Lower leg skin (tissue), 4 donors: ENCODE data around the gene TTLL5. TPM values are rescaled to one million over a fixed set of nuclear protein-coding genes. Genes with fewer than 3 reads are reported as not detected.

Experiments
- DNase-seq, 2 donors: peaks; one replicate each; pipeline ENCODE4 v3.0.0-alpha.2; 2019; ENCODE audit warnings: low spot score in 2 of 2
- H3K4me3 ChIP-seq: fragments of 200-600 bp; sonication (generic); 2 replicates; pipeline ENCODE4 v1.5.1; 2017; ENCODE audit warnings: mild to moderate bottlenecking, low read depth; ENCODE audit not compliant: poor library complexity, severe bottlenecking
- POLR2A ChIP-seq, 2 donors: fragments of 450-650 bp; IDR thresholded peaks; one replicate each; pipeline ENCODE4 v1.6.1; 2016 to 2017; ENCODE audit warnings: antibody characterized with exemption in 2 of 2, mild to moderate bottlenecking in 1 of 2, moderate library complexity in 1 of 2
- WGBS, 2 donors: methylation state at CpG; one replicate each; pipeline ENCODE4 v1.1.5; 2018; 5-methylcytosine and 5-hydroxymethylcytosine counted together
- intact Hi-C: fragments of 100-400 bp; cut with DNase I; formaldehyde crosslinking; loops from one replicate; pipeline ENCODE4 v1.15.0; 2023; ENCODE audit warnings: low total_unique reads
- total RNA-seq, 4 donors: library from RNA; depleted of rRNA; stranded (reverse); fragments of >200 nt; gene quantifications; one replicate each; pipeline ENCODE4 v1.1.0, GENCODE V29; 2016
- TF ChIP-seq, protein P1 (sequence below), 3 donors: fragments of 450-650 bp; IDR thresholded peaks; one replicate each; pipeline ENCODE4 v1.5.1; 2016; ENCODE audit warnings: antibody characterized with exemption in 3 of 3, mild to moderate bottlenecking in 3 of 3, moderate library complexity in 2 of 3

The TTLL5 gene
- total RNA-seq, 4 donors from 2014 or later, result 16.5 to 31.1 (median 18.4) TPM

DNA sequence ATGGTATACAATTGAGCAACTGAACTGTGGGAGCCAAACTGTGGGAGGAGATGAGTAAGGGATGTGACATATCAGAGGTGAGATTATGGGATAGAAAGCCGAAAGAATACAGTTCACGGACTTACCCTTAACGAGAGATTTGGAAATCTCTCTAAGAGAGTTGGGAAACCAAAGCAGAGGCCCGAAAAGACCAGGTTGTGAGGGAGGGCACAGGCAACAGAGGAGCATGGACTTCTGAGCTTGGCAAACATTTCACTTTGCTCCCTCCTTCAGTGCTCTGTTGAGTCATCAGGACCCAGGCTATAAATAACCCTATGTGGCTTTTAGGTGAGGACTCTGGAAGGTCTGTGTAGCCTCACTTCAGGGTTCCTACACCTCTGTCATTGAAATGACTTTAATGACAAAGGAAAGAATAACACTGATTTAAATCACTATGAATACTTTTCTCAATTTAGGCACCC, 200.1 kb downstream of the TTLL5 start:
- H3K4me3 ChIP-seq, result no peak overlapping the region
- DNase-seq, result no peak
- no peak for TF ChIP-seq POLR2A (IDR thresholded peaks at IDR 0.05)
- TF ChIP-seq, protein P1, sequence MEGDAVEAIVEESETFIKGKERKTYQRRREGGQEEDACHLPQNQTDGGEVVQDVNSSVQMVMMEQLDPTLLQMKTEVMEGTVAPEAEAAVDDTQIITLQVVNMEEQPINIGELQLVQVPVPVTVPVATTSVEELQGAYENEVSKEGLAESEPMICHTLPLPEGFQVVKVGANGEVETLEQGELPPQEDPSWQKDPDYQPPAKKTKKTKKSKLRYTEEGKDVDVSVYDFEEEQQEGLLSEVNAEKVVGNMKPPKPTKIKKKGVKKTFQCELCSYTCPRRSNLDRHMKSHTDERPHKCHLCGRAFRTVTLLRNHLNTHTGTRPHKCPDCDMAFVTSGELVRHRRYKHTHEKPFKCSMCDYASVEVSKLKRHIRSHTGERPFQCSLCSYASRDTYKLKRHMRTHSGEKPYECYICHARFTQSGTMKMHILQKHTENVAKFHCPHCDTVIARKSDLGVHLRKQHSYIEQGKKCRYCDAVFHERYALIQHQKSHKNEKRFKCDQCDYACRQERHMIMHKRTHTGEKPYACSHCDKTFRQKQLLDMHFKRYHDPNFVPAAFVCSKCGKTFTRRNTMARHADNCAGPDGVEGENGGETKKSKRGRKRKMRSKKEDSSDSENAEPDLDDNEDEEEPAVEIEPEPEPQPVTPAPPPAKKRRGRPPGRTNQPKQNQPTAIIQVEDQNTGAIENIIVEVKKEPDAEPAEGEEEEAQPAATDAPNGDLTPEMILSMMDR (IDR thresholded peaks at IDR 0.05), result no peak
- intact Hi-C loops, result no loop called here
- WGBS, 2 donors, result 84 to 96% methylated on average over 4 of the region's 4 CpGs

DNA sequence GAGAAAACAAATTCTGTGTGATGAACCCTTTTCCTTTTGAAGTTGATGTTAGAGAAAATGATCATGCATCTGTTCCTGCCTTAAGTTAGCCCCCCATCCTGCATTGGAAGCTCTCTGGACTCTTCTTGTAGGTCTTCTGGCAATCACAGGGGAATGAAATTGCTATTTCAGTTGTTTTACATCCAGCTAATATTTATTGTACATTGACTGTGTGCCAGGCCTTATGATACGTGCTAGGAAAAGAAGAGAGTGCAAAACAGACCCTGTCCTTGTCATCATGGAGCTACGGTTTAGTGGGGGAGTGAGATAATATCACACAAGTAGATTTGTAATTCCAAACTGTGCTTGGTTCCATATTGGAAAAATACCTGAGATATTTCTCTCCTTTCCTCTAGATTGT, 202.2 kb downstream of the TTLL5 start:
- intact Hi-C loops, result no loop called here
- WGBS, 2 donors, result 83 to 87% methylated on average over 2 of the region's 2 CpGs
- no peak for DNase-seq

GRCh38 chr14:75864352-75864751, 203.3 kb downstream of the TTLL5 start:
- WGBS, 2 donors, result 85 to 97% methylated on average over 2 of the region's 2 CpGs
- no peak for DNase-seq
- intact Hi-C loops, result no loop called here
- no peak overlapping the region for H3K4me3 ChIP-seq
- TF ChIP-seq, protein P1 (IDR thresholded peaks at IDR 0.05), result no peak
- TF ChIP-seq POLR2A (IDR thresholded peaks at IDR 0.05), result no peak

More for the DNA sequence above, 202.2 kb downstream of the TTLL5 start:
- H3K4me3 ChIP-seq, result no peak overlapping the region
- TF ChIP-seq, protein P1 (IDR thresholded peaks at IDR 0.05), result no peak
- TF ChIP-seq POLR2A (IDR thresholded peaks at IDR 0.05), result no peak

DNA sequence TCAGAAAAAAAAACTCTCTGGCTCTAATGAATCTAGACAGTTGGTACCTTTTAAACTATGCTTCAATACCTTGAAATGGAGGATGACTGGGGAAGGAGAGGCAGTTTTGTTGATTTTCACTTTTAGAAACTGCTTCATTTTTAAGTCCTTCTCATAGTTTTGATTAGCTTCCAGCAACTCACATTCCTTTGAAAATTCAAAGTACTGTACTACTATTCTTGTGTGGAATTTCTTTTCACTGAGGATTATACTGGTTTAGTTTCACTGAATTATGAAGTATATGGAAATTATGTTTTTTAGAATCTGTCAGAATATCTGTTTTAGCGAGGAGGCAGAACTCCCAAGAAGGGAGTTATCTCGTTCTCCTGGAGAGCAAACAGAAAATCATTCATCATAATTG, 204.5 kb downstream of the TTLL5 start:
- no peak overlapping the region for H3K4me3 ChIP-seq
- no peak for DNase-seq
- TF ChIP-seq, protein P1 (IDR thresholded peaks at IDR 0.05), result no peak
- no peak for TF ChIP-seq POLR2A (IDR thresholded peaks at IDR 0.05)
- WGBS, 2 donors, result 83 to 85% methylated on average over 2 of the region's 2 CpGs
- intact Hi-C loops, result no loop called here

DNA sequence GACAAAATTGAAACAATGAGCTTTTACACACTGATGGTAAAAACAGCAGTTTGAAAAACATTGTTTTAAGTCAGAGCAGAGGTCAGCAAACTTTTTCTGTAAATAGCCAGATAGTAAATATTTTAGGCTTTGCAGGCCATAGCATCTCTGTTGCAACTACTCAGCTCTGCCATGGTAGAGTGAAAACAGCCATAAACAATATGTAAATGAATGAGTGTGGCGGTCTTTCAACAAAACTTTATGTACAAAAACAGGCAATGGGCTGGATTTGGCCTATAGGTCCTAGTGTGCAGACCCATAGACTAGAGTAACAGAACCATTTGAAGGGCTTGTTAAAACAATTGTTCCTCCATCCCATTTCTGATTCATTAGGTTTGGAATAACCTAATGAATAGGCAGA, 205.9 kb downstream of the TTLL5 start:
- no peak for TF ChIP-seq POLR2A (IDR thresholded peaks at IDR 0.05)
- TF ChIP-seq, protein P1 (IDR thresholded peaks at IDR 0.05), result no peak

GRCh38 chr14:75871181-75871880, 210.3 kb downstream of the TTLL5 start:
- H3K4me3 ChIP-seq, result no peak overlapping the region
- 78 to 83% methylated on average over 6 of the region's 6 CpGs for WGBS, 2 donors
- TF ChIP-seq, protein P1 (IDR thresholded peaks at IDR 0.05), result no peak
- TF ChIP-seq POLR2A (IDR thresholded peaks at IDR 0.05), result no peak
- DNase-seq, result no peak
- intact Hi-C loops, result no loop called here

More for the DNA sequence above, 205.9 kb downstream of the TTLL5 start:
- DNase-seq, result no peak
- H3K4me3 ChIP-seq, result no peak overlapping the region
- WGBS, 2 donors, result 96 to 100% methylated on average over 1 of the region's 1 CpG
- intact Hi-C loops, result no loop called here
